GM21360 (cell line): Measurements from ENCODE around the gene LVRN.

Source experiments
- ATAC-seq: cut with Tn5 transposase; IDR thresholded peaks from one replicate; pipeline ENCODE4 v1.9.1; 2021; ENCODE audit warnings: mild to moderate bottlenecking, moderate library complexity; ENCODE audit not compliant: unreplicated experiment

The LVRN gene

DNA sequence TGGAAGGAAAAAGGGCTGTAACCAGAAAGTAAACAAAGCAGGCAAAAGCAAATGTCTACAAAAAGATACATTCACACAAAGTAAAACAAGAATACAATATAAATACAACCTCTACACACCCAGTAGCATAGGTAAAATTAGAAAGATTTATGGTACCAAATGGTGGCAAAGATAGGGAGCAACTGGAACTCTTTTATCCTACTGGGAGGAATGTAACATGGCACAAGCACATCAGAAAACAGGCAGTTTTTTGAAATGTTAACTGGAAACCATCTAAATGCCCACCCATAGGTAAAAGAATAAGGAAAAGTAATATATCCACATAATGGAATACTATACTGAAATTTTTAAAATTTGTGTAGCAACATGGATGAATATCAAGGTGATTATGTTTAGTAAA is 61.3 kb downstream of the LVRN start:
- no peak for ATAC-seq

DNA sequence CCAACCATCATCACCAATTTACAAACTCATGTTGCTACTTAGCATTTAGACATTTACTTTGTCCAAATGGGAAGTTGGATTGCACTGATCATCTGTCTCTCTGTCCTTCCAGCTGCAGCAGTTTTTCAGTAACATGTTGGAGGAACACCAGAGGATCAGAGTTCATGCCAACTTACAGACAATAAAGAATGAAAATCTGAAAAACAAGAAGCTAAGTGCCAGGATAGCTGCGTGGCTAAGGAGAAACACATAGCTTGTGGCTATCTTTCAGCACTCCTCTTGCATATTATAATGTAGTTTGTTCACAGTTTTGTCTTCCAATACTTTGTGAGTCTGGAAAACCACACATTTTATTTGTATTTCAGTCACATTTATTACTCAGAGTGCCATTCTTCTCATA is 63.6 kb downstream of the LVRN start:
- no peak for ATAC-seq

DNA sequence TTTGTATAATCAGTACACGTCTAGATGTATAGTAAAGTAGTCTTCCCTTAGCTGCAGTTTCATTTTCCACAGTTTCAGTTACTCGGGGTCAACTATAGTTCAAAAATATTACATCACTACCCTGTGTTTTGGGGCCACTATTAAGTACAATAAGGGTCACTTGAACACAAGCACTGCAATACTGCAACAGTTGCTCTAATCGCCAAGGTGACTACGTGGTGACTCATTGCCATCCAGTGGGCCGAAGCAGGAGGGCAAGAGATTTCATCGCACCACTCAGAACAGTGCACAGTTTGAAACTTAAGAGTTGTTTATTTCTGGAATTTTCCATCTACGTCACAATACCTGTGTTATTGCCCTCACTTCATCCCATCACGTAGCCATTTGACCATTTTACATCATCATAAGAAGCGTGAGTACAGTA is 69.8 kb downstream of the LVRN start, which contains the start of gene ARL14EPL:
Gene ARL14EPL (plus strand): TSS at position 379 of the 424 bp plus-strand sequence. CDS start 18,994 bp downstream, outside the sequence.
- no peak for ATAC-seq

DNA sequence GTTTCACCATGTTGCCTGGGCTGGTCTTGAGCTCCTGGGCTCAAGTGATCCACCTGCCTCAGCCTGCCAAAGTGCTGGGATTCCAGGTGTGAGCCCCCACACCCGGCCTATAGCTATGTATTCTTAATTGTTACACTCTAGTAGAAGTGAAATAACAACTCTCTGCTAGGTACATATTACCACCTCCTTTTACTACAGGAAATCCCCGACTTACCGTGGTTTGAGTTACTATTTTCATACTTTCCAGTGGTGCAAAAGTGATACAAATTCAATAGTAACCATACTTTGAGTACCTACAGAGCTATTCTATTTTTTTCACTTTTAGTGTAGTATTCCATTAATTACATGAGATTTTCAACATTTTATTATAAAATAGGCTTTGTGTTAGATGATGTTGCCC is 70.7 kb downstream of the LVRN start:
- ATAC-seq = peak; percentile 48

DNA sequence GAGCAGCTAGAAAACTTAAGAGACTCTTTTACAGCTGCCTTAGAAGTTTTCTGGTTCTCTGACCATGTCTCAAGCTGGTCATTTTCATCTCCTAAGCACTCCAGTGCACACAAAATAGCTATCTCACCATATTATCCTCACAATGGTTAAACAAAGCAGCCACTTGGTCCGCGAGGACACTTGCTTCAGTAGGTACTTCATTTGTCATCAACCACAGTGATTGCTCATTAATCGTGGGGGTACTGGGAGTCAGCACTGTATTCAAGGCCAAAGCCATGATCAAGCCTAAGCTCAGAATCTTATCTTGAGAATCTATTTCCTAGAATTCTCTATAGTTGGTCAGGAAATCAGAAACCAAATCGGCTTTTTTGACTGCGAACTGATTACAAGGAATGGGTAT is 72.8 kb downstream of the LVRN start:
- no peak for ATAC-seq

DNA sequence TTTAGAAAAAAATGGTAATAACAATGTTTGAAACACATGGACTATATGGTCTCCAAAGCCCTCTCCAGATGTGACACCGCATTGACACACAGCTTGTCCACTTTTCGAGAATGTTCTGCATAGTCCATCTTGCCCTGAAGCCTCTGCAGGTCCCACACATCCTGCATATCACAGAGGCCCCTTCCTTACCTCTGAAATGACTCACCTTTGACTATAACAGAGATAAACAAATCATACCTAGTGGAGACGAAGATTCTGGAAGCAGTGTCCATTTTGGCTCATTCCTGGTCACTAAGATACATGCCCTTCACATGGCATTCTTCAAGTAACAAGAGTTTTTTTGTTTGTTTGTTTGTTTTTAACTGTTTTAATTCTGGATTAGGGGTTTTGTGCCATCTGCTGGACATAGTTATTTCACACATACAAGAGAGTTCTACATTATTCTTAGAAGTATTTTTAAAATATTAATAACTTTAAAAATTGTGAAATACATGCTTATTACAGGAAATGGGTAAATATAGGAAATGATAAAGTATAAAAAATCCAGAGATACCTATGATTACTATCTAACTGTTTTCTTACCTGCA is 75.1 kb downstream of the LVRN start:
- no peak for ATAC-seq

- peak; percentile 73 for ATAC-seq
These were observed 76.5 kb downstream of the LVRN start for GRCh38 chr5:116038817-116039216.

DNA sequence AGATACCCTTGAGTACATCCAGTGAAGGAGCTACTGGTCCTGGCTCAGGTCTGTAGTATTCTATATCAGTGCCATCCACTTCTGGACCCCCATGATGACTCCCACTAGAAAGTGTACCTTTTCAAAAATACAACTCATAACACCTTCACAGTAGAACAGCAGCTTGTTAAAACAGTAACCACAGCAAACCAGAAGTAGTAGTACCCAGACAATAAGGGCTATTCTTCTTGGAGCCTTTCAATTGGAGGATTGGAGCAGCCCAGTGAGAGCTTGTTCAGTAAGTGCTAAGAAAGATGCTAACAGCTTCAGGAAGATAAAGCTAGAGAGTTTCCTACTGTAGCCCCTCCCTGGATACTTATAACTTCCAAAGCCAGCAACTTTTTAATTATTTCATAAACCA is 80.1 kb downstream of the LVRN start:
- no peak for ATAC-seq

GRCh38 chr5:116044073-116044472 is 81.8 kb downstream of the LVRN start:
- ATAC-seq = no peak

- ATAC-seq = no peak
These were observed 83.5 kb downstream of the LVRN start for GRCh38 chr5:116045821-116046220.

DNA sequence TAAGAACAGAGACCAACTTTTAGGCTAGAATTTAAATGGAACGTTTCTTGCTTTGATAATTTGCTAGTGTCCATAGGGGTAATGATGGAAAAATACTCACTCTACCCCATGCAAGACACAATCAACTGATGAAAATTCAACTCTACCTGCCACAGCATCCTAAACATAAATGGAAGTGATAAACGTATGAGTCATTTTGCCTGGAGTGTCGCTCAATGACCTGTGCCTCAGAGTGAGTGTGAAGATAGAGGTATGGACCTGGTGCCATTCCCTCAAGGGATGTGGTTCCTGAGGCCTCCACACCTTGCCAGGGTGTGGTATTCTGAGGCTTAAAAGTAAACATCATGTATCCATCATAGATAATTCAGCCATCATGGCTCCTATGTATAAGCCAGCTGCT is 84.0 kb downstream of the LVRN start:
- ATAC-seq = no peak

GRCh38 chr5:116046823-116047222 is 84.5 kb downstream of the LVRN start:
- ATAC-seq = no peak

DNA sequence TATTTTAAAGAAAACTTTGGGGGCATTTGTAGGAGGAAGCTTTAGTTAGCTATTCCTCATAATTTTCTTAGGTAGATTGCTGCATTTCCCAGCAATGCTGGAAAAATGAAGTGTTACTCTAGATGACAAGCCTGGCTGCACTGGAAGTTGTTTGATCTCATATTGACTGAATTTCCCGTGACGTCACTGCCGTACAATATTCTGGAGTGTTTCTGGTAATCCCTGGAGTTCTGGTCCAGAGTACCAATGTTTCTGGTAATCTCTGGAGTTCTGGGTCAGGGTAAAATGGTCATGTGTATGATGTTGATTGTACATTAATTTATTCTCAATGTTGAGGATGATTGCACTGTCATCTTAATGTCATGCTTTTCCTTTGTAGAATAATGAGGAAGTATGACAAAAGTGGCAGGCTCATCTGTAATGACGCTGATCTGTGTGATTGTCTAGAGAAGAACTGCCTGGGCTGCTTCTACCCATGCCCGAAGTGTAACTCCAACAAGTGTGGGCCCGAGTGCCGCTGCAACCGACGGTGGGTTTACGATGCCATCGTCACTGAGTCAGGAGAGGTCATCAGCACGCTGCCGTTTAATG is 96.2 kb downstream of the LVRN start:
- ATAC-seq = no peak

- no peak for ATAC-seq
These were observed 100.1 kb downstream of the LVRN start for GRCh38 chr5:116062352-116062751.

DNA sequence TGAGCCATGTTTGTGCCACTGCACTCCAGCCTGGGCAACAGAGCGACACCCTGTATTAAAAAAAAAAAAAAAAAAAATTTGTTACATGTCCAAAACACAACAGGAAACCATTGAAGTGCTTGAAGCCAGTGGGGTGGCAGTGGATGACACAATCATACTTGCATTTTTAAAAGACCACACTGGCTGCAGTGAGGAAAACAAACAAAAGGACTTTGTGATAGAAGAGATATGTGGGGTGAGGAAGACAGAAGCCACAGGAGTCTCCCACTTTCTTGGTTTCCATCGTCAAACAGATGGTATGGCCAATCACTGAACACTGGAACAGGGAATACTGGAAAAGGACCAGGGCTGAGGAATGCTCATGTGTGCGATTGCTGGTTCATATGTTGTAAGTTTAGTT is 101.7 kb downstream of the LVRN start:
- no peak for ATAC-seq

DNA sequence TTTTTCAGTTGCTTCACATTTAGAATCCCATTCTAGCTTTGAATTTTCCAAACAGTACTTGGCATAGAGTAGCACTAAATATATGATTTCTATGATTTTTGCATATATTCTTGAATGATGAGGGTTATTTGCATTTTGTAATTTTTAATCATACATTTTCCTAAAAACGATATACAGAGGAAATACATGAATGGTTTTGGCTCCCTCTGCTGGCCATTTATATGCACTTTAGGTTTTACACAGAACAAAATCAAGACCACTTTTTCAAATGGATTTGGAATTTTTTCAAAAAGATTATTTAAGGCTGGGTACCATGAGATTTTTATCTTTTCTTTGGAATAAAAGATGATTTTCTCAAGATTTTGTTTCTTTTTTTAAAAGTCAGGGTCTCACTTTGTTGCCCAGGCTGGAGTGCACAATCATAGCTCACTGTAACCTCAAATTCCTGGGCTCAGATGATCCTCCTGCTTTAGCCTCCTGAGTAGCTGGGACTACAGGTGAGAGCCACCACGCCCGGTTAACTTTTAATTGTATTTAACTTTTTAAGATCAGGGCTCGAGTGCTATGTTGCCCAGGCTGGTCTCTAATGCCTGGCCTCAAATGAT is 105.9 kb downstream of the LVRN start:
- peak; percentile 68 for ATAC-seq

- ATAC-seq = no peak
These were observed 108.9 kb downstream of the LVRN start for GRCh38 chr5:116071211-116071610.

GRCh38 chr5:116075191-116075831 is 113.0 kb downstream of the LVRN start:
- no peak for ATAC-seq

GRCh38 chr5:116076496-116076895 is 114.2 kb downstream of the LVRN start:
- ATAC-seq = peak; percentile 99
